ENCODE data around the gene DMRT1. TPM values are rescaled to one million over a fixed set of nuclear protein-coding genes. Genes with fewer than 3 reads are reported as not detected.

The DMRT1 gene
- total and polyA plus RNA-seq, 2 donors from 2014 or later = not detected

- DNase-seq (no peak), FAIRE-seq (no peak)
- intact Hi-C loops (cut with DNase I) = no loop called here
- TF ChIP-seq CTCF (IDR thresholded peaks at IDR 0.05; ENCODE audit: borderline replicate concordance, extremely low read depth, insufficient read depth) = no peak
- H3K27me3 ChIP-seq (ENCODE audit: control insufficient read depth, insufficient read depth, low read length) = peaks cover 34% of the 10 kb centered on the region
- H3K4me3 ChIP-seq (ENCODE audit: low read length in 3 of 3) = no peak overlapping the region
- no peak overlapping the region for H3K9ac ChIP-seq (ENCODE audit: low read length in 3 of 3)
- no peak overlapping the region for H3K27ac ChIP-seq (ENCODE audit: low read depth in 2 of 2, low read length in 2 of 2)
- no peaks in the 10 kb centered on the region for H3K9me3 ChIP-seq (ENCODE audit: control insufficient read depth in 2 of 3, insufficient read depth in 1 of 3, low read length in 3 of 3)
- H3K36me3 ChIP-seq (ENCODE audit: control insufficient read depth in 2 of 3, insufficient read depth in 3 of 3, low read length in 3 of 3) = no peaks in the 10 kb centered on the region
- H3K4me1 ChIP-seq (ENCODE audit: control insufficient read depth in 2 of 3, insufficient read depth in 2 of 3, low read depth in 1 of 3, low read length in 3 of 3) = no peaks in the 10 kb centered on the region
These were observed 120.5 kb downstream of the DMRT1 start for GRCh38 chr9:962023-962422.

- intact Hi-C loops (cut with DNase I) = no loop called here
These were observed 124.0 kb downstream of the DMRT1 start for GRCh38 chr9:965497-965896.

GRCh38 chr9:966870-967269 lies 125.4 kb downstream of the DMRT1 start:
- H3K36me3 ChIP-seq (ENCODE audit: control insufficient read depth in 2 of 3, insufficient read depth in 3 of 3, low read length in 3 of 3) = no peaks in the 10 kb centered on the region
- H3K9ac ChIP-seq (ENCODE audit: low read length in 3 of 3) = no peak overlapping the region
- no peak for TF ChIP-seq CTCF (IDR thresholded peaks at IDR 0.05; ENCODE audit: borderline replicate concordance, extremely low read depth, insufficient read depth)
- no peak for FAIRE-seq
- peaks cover 56% of the 10 kb centered on the region for H3K27me3 ChIP-seq (ENCODE audit: control insufficient read depth, insufficient read depth, low read length)
- H3K27ac ChIP-seq (ENCODE audit: low read depth in 2 of 2, low read length in 2 of 2) = no peak overlapping the region
- H3K4me3 ChIP-seq (ENCODE audit: low read length in 3 of 3) = no peak overlapping the region
- H3K9me3 ChIP-seq (ENCODE audit: control insufficient read depth in 2 of 3, insufficient read depth in 1 of 3, low read length in 3 of 3) = no peaks in the 10 kb centered on the region
- peak in 1 of 5 donors; percentile 53 for DNase-seq
- peaks cover 0 to 3% (median 0%) of the 10 kb centered on the region in 3 donors for H3K4me1 ChIP-seq (ENCODE audit: control insufficient read depth in 2 of 3, insufficient read depth in 2 of 3, low read depth in 1 of 3, low read length in 3 of 3)
- intact Hi-C loops (cut with DNase I) = no loop called here

More at GRCh38 chr9:965497-965896, 124.0 kb downstream of the DMRT1 start:
- Histone ChIP-seq H3K36me3 (ENCODE audit: control insufficient read depth in 2 of 3, insufficient read depth in 3 of 3, low read length in 3 of 3) (no peaks in the 10 kb centered on the region), H3K27ac (ENCODE audit: low read depth in 2 of 2, low read length in 2 of 2) (no peak overlapping the region), H3K27me3 (ENCODE audit: control insufficient read depth, insufficient read depth, low read length) (peaks cover 58% of the 10 kb centered on the region), H3K9me3 (ENCODE audit: control insufficient read depth in 2 of 3, insufficient read depth in 1 of 3, low read length in 3 of 3) (no peaks in the 10 kb centered on the region), H3K4me1 (ENCODE audit: control insufficient read depth in 2 of 3, insufficient read depth in 2 of 3, low read depth in 1 of 3, low read length in 3 of 3) (peaks cover 0 to 3% (median 0%) of the 10 kb centered on the region in 3 donors), H3K9ac (ENCODE audit: low read length in 3 of 3) (no peak overlapping the region), H3K4me3 (ENCODE audit: low read length in 3 of 3) (no peak overlapping the region)
- FAIRE-seq (no peak), DNase-seq (peak in 1 of 5 donors; percentile 34)
- no peak for TF ChIP-seq CTCF (IDR thresholded peaks at IDR 0.05; ENCODE audit: borderline replicate concordance, extremely low read depth, insufficient read depth)

- H3K9me3 ChIP-seq (ENCODE audit: control insufficient read depth in 2 of 3, insufficient read depth in 1 of 3, low read length in 3 of 3) = no peaks in the 10 kb centered on the region
- intact Hi-C loops (cut with DNase I) = no loop called here
- TF ChIP-seq CTCF (IDR thresholded peaks at IDR 0.05; ENCODE audit: borderline replicate concordance, extremely low read depth, insufficient read depth) = no peak
These were observed 125.9 kb downstream of the DMRT1 start for GRCh38 chr9:967436-967835.

More at GRCh38 chr9:967436-967835, 125.9 kb downstream of the DMRT1 start:
- no peaks in the 10 kb centered on the region for H3K36me3 ChIP-seq (ENCODE audit: control insufficient read depth in 2 of 3, insufficient read depth in 3 of 3, low read length in 3 of 3)
- FAIRE-seq (no peak), DNase-seq (peak in 1 of 5 donors; percentile 42)
- no peak overlapping the region for H3K27ac ChIP-seq (ENCODE audit: low read depth in 2 of 2, low read length in 2 of 2)
- peaks cover 58% of the 10 kb centered on the region for H3K27me3 ChIP-seq (ENCODE audit: control insufficient read depth, insufficient read depth, low read length)
- H3K4me1 ChIP-seq (ENCODE audit: control insufficient read depth in 2 of 3, insufficient read depth in 2 of 3, low read depth in 1 of 3, low read length in 3 of 3) = peaks cover 0 to 3% (median 0%) of the 10 kb centered on the region in 3 donors
- no peak overlapping the region for H3K4me3 ChIP-seq (ENCODE audit: low read length in 3 of 3)
- H3K9ac ChIP-seq (ENCODE audit: low read length in 3 of 3) = no peak overlapping the region
